ENCODE results near the gene SON. TPM values are rescaled to one million over a fixed set of nuclear protein-coding genes. Genes with fewer than 3 reads are reported as not detected.

Gene SON
- total RNA-seq, 1 donor from 2014 or later = 322 TPM

GRCh38 chr21:33540711-33541104, 2.1 kb upstream of the SON start:
- peak overlapping the region; percentile 73 for H3K4me3 ChIP-seq
- intact Hi-C loops (cut with DNase I) = no loop called here

GRCh38 chr21:33541105-33541711, 1.6 kb upstream of the SON start:
- TF ChIP-seq CTCF (IDR thresholded peaks at IDR 0.05) = no peak
- H3K27ac ChIP-seq = peak overlapping the region; percentile 97
- peaks cover 28% of the 10 kb centered on the region for H3K36me3 ChIP-seq
- intact Hi-C loops (cut with DNase I) = no loop called here
- ATAC-seq (no peak), DNase-seq (no peak)
- no peaks in the 10 kb centered on the region for H3K27me3 ChIP-seq (ENCODE audit: low read depth)
- peaks cover 37% of the 10 kb centered on the region for H3K4me1 ChIP-seq
- H3K9me3 ChIP-seq = no peaks in the 10 kb centered on the region
- peak overlapping the region; percentile 73 for H3K4me3 ChIP-seq

More at GRCh38 chr21:33540711-33541104, 2.1 kb upstream of the SON start:
- Histone ChIP-seq H3K27me3 (ENCODE audit: low read depth) (no peaks in the 10 kb centered on the region), H3K27ac (peak overlapping the region; percentile 97), H3K4me1 (peaks cover 32% of the 10 kb centered on the region), H3K9me3 (no peaks in the 10 kb centered on the region), H3K36me3 (peaks cover 28% of the 10 kb centered on the region)
- no peak for ATAC-seq
- TF ChIP-seq CTCF (IDR thresholded peaks at IDR 0.05) = no peak
- DNase-seq = no peak

GRCh38 chr21:33541756-33542639, 840 bp upstream of the SON start, which contains the start of gene GART:
TSS of gene GART (minus strand) at chr21:33542117. CDS start at chr21:33539315, 2,802 bp downstream.
- Histone ChIP-seq H3K36me3 (peaks cover 32% of the 10 kb centered on the region), H3K4me3 (peak within 1 kb of the TSS; percentile 73), H3K9me3 (no peaks in the 10 kb centered on the region), H3K27ac (peak within 1 kb of the TSS; percentile 97), H3K4me1 (peaks cover 42% of the 10 kb centered on the region), H3K27me3 (ENCODE audit: low read depth) (no peaks in the 10 kb centered on the region)
- peak; percentile 87 for DNase-seq
- intact Hi-C loops (cut with DNase I) = no loop called here
- peak; percentile 92 for ATAC-seq
- TF ChIP-seq CTCF (IDR thresholded peaks at IDR 0.05) = no peak

GRCh38 chr21:33543505-33544129, 779 bp downstream of the SON start:
- Histone ChIP-seq H3K4me1 (peaks cover 45% of the 10 kb centered on the region), H3K4me3 (peak overlapping the region; percentile 73), H3K27ac (peak overlapping the region; percentile 97), H3K27me3 (ENCODE audit: low read depth) (no peaks in the 10 kb centered on the region), H3K9me3 (no peaks in the 10 kb centered on the region), H3K36me3 (peaks cover 32% of the 10 kb centered on the region)
- no peak for TF ChIP-seq CTCF (IDR thresholded peaks at IDR 0.05)
- DNase-seq (peak; percentile 84), ATAC-seq (peak; percentile 57 to 66)
- intact Hi-C loops (cut with DNase I) = no loop called here

- peak overlapping the region; percentile 73 for H3K4me3 ChIP-seq
- intact Hi-C loops (cut with DNase I) = no loop called here
- DNase-seq (no peak), ATAC-seq (no peak)
- peaks cover 45% of the 10 kb centered on the region for H3K4me1 ChIP-seq
- no peak for TF ChIP-seq CTCF (IDR thresholded peaks at IDR 0.05)
- H3K36me3 ChIP-seq = peaks cover 36% of the 10 kb centered on the region
- no peaks in the 10 kb centered on the region for H3K27me3 ChIP-seq (ENCODE audit: low read depth)
- H3K27ac ChIP-seq = no peak overlapping the region
- H3K9me3 ChIP-seq = no peaks in the 10 kb centered on the region
Observed at GRCh38 chr21:33544451-33545195, 1.8 kb downstream of the SON start.
